ENCODE data around the gene UBE3A. TPM values are rescaled to one million over a fixed set of nuclear protein-coding genes. Genes with fewer than 3 reads are reported as not detected.

Gene UBE3A
- total and polyA plus RNA-seq, 9 donors, result 27.0 to 130 (median 93.0) TPM

- whole genome bisulfite sequencing, 3 donors, result 92 to 95% (median 93%) methylated on average over 1 of the region's 1 CpG
- no peak overlapping the region for H3K4me3 ChIP-seq
- no peak for DNase-seq
- no peak for TF ChIP-seq POLR2A (IDR thresholded peaks at IDR 0.05)
- no peak for TF ChIP-seq CTCF (IDR thresholded peaks at IDR 0.05)
- no peak for TF ChIP-seq EP300 (IDR thresholded peaks at IDR 0.05)
- H3K36me3 ChIP-seq, result no peaks in the 10 kb centered on the region
- no peaks in the 10 kb centered on the region for H3K27me3 ChIP-seq
- intact Hi-C loops (cut with DNase I), result loop anchor here in 1 of 4 donors (10.0 kb wide), 1 partner anchor 193 kb away; no protein-coding TSS in a partner anchor
- no peaks in the 10 kb centered on the region for H3K4me1 ChIP-seq (ENCODE audit: insufficient read depth)
- no peak overlapping the region for H3K27ac ChIP-seq
- peaks cover 0 to 2% of the 10 kb centered on the region in 2 donors for H3K9me3 ChIP-seq
Observed at GRCh38 chr15:25451501-25451900, 12.7 kb upstream of the UBE3A start.

- H3K27ac ChIP-seq, result no peak overlapping the region
- H3K4me3 ChIP-seq, result no peak overlapping the region
- peaks cover 0 to 2% of the 10 kb centered on the region in 2 donors for H3K9me3 ChIP-seq
- intact Hi-C loops (cut with DNase I), result loop anchor here in 1 of 4 donors (10.0 kb wide), 1 partner anchor 195 kb away; no protein-coding TSS in a partner anchor
- no peaks in the 10 kb centered on the region for H3K4me1 ChIP-seq (ENCODE audit: insufficient read depth)
- H3K27me3 ChIP-seq, result no peaks in the 10 kb centered on the region
- no peaks in the 10 kb centered on the region for H3K36me3 ChIP-seq
- 94 to 100% (median 94%) methylated on average over 1 of the region's 1 CpG for WGBS, 3 donors
- DNase-seq, result no peak
- no peak for TF ChIP-seq CTCF (IDR thresholded peaks at IDR 0.05)
- TF ChIP-seq POLR2A (IDR thresholded peaks at IDR 0.05), result no peak
- no peak for TF ChIP-seq EP300 (IDR thresholded peaks at IDR 0.05)
Observed at GRCh38 chr15:25450163-25450562, 11.3 kb upstream of the UBE3A start.

GRCh38 chr15:25446076-25446475 is 7.3 kb upstream of the UBE3A start:
- Histone ChIP-seq H3K27ac (no peak overlapping the region), H3K4me1 (ENCODE audit: insufficient read depth) (no peaks in the 10 kb centered on the region), H3K9me3 (no peaks in the 10 kb centered on the region), H3K36me3 (no peaks in the 10 kb centered on the region), H3K4me3 (no peak overlapping the region), H3K27me3 (no peaks in the 10 kb centered on the region)
- intact Hi-C loops (cut with DNase I), result no loop called here
- TF ChIP-seq EP300 (IDR thresholded peaks at IDR 0.05) (no peak), POLR2A (IDR thresholded peaks at IDR 0.05) (no peak), CTCF (IDR thresholded peaks at IDR 0.05) (no peak)
- no peak for DNase-seq
- 48 to 61% (median 54%) methylated on average over 3 of the region's 3 CpGs for WGBS, 3 donors

- no peaks in the 10 kb centered on the region for H3K4me1 ChIP-seq (ENCODE audit: insufficient read depth)
- intact Hi-C loops (cut with DNase I), result no loop called here
- H3K27me3 ChIP-seq, result no peaks in the 10 kb centered on the region
- DNase-seq, result no peak
- H3K36me3 ChIP-seq, result no peaks in the 10 kb centered on the region
- no peak overlapping the region for H3K4me3 ChIP-seq
- TF ChIP-seq CTCF (IDR thresholded peaks at IDR 0.05) (no peak), POLR2A (IDR thresholded peaks at IDR 0.05) (no peak), EP300 (IDR thresholded peaks at IDR 0.05) (no peak)
- no peaks in the 10 kb centered on the region for H3K9me3 ChIP-seq
- H3K27ac ChIP-seq, result no peak overlapping the region
- 84 to 94% (median 87%) methylated on average over 4 of the region's 4 CpGs for WGBS, 3 donors
Observed at GRCh38 chr15:25445412-25445811, 6.6 kb upstream of the UBE3A start.
